Measurements from ENCODE around the gene MYD88.
"Not testable (repeated sequence)": the region's sequence is repeated elsewhere in the genome, so short reads cannot be mapped to it uniquely, and the experiment has no call there.

Gene MYD88

DNA sequence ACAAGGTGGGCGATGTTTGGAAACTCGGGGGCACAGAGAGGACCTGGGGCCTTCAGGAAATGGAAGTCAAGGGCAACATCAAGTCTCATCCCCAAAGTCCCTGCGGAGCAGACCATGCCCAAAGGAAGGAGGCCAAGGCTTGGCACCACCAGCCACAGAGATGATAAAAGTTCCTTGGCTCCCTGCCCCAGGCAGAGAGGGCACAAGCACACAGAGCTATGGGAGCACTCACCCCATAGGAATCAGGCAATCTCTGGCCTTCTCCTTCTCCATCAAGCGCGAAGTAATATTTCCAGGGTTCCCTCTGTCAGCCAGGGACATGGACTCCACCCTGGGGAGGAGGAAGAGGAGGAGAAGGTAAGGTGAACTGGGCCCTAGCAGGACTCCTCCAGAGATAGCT lies 9.4 kb upstream of the MYD88 start:
- no peak for DNase-seq (ENCODE audit: low spot score)
- in situ Hi-C loops (cut with MboI; ENCODE audit: low sequenced_read_pairs, unreplicated experiment): loop anchor here (25.0 kb wide), 1 partner anchor 358 kb away; the partner anchor contains the start of gene EXOG
- TF ChIP-seq, protein P1, sequence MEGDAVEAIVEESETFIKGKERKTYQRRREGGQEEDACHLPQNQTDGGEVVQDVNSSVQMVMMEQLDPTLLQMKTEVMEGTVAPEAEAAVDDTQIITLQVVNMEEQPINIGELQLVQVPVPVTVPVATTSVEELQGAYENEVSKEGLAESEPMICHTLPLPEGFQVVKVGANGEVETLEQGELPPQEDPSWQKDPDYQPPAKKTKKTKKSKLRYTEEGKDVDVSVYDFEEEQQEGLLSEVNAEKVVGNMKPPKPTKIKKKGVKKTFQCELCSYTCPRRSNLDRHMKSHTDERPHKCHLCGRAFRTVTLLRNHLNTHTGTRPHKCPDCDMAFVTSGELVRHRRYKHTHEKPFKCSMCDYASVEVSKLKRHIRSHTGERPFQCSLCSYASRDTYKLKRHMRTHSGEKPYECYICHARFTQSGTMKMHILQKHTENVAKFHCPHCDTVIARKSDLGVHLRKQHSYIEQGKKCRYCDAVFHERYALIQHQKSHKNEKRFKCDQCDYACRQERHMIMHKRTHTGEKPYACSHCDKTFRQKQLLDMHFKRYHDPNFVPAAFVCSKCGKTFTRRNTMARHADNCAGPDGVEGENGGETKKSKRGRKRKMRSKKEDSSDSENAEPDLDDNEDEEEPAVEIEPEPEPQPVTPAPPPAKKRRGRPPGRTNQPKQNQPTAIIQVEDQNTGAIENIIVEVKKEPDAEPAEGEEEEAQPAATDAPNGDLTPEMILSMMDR (IDR thresholded peaks at IDR 0.05; ENCODE audit: borderline replicate concordance, control extremely low read depth, extremely low read depth, insufficient read depth, missing control alignments): no peak

- in situ Hi-C loops (cut with MboI; ENCODE audit: low sequenced_read_pairs, unreplicated experiment): loop anchor here (25.0 kb wide), 1 partner anchor 357 kb away; the partner anchor contains the start of gene EXOG
- DNase-seq (ENCODE audit: low spot score): no peak
- TF ChIP-seq, protein P1 (IDR thresholded peaks at IDR 0.05; ENCODE audit: borderline replicate concordance, control extremely low read depth, extremely low read depth, insufficient read depth, missing control alignments): no peak
These were observed 7.8 kb upstream of the MYD88 start for GRCh38 chr3:38130631-38131065.

DNA sequence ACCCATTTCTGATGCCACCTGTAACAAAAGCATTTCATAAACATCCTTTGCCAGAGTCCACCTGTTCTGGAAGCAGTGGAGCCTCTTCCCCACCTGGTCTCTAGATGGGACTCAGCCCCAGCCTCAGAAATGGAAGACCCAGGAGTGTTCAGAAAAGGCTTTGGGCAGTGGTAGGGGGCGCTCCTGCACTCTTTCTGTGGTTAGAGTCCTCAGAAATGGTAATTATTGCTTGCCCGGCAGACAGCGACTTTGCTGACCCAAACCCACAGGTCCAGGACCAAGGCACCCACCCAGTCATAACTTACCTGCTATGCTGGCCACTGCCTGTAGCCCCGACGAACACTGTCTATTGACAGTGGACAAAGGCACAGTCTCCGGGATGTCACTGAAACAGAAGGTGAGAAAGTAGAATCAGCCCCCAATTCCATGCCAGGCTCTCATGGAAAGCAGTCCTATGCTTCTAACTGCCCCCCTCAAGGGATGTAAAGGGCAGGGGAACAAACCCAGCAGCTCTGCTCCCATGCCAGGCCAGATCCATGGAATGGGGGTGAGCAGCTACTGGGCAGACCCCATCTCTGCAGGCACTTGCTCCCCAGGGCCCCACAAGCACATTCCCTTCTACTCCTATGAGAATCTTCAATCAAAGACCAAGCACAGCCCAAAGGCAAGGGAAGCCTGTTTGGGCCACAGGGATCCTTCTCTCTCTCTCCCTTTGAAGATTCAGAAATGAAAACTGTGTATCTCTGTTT lies 6.7 kb upstream of the MYD88 start:
- in situ Hi-C loops (cut with MboI; ENCODE audit: low sequenced_read_pairs, unreplicated experiment): loop anchor here (25.0 kb wide), 1 partner anchor 356 kb away; the partner anchor contains the start of gene EXOG
- TF ChIP-seq, protein P1 (IDR thresholded peaks at IDR 0.05; ENCODE audit: borderline replicate concordance, control extremely low read depth, extremely low read depth, insufficient read depth, missing control alignments): peak; percentile 40
- DNase-seq (ENCODE audit: low spot score): peak; percentile 52

GRCh38 chr3:38133209-38133556 lies 5.3 kb upstream of the MYD88 start:
- DNase-seq (ENCODE audit: low spot score): no peak
- TF ChIP-seq, protein P1 (IDR thresholded peaks at IDR 0.05; ENCODE audit: borderline replicate concordance, control extremely low read depth, extremely low read depth, insufficient read depth, missing control alignments): no peak
- in situ Hi-C loops (cut with MboI; ENCODE audit: low sequenced_read_pairs, unreplicated experiment): loop anchor here (25.0 kb wide), 1 partner anchor 354 kb away; the partner anchor contains the start of gene EXOG

GRCh38 chr3:38133557-38134405 lies 4.7 kb upstream of the MYD88 start:
- no peak for DNase-seq (ENCODE audit: low spot score)
- in situ Hi-C loops (cut with MboI; ENCODE audit: low sequenced_read_pairs, unreplicated experiment): loop anchor here (25.0 kb wide), 1 partner anchor 354 kb away; the partner anchor contains the start of gene EXOG

GRCh38 chr3:38134517-38135143 lies 3.8 kb upstream of the MYD88 start:
- not testable (repeated sequence) for DNase-seq (ENCODE audit: low spot score)
- in situ Hi-C loops (cut with MboI; ENCODE audit: low sequenced_read_pairs, unreplicated experiment): loop anchor here (25.0 kb wide), 1 partner anchor 353 kb away; the partner anchor contains the start of gene EXOG

More at GRCh38 chr3:38133557-38134405, 4.7 kb upstream of the MYD88 start:
- TF ChIP-seq, protein P1 (IDR thresholded peaks at IDR 0.05; ENCODE audit: borderline replicate concordance, control extremely low read depth, extremely low read depth, insufficient read depth, missing control alignments): no peak

- in situ Hi-C loops (cut with MboI; ENCODE audit: low sequenced_read_pairs, unreplicated experiment): loop anchor here (25.0 kb wide), 1 partner anchor 352 kb away; the partner anchor contains the start of gene EXOG
- not testable (repeated sequence) for DNase-seq (ENCODE audit: low spot score)
These were observed 2.7 kb upstream of the MYD88 start for GRCh38 chr3:38135621-38136277.
